ENCODE data around the gene TTC28.
"Not testable (repeated sequence)": the region's sequence is repeated elsewhere in the genome, so short reads cannot be mapped to it uniquely, and the experiment has no call there.

TTC28 gene

GRCh38 chr22:28589102-28589750 lies 90.4 kb downstream of the TTC28 start:
- Histone ChIP-seq H3K27me3 (ENCODE audit: control insufficient read depth in 2 of 2, insufficient read depth in 2 of 2, low read length in 2 of 2) (no peaks in the 10 kb centered on the region), H3K9me3 (ENCODE audit: control insufficient read depth in 2 of 2, low read length in 2 of 2) (no peaks in the 10 kb centered on the region), H3K4me3 (ENCODE audit: low read length in 2 of 2) (no peak overlapping the region), H3K4me1 (ENCODE audit: control insufficient read depth in 2 of 2, insufficient read depth in 2 of 2, low read length in 2 of 2) (no peaks in the 10 kb centered on the region), H3K36me3 (ENCODE audit: control insufficient read depth in 2 of 2, insufficient read depth in 2 of 2, low read length in 2 of 2) (no peaks in the 10 kb centered on the region), H3K9ac (ENCODE audit: low read depth in 1 of 2, low read length in 2 of 2) (no peak overlapping the region), H3K27ac (ENCODE audit: low read depth in 2 of 2, low read length in 2 of 2) (no peak overlapping the region)

DNA sequence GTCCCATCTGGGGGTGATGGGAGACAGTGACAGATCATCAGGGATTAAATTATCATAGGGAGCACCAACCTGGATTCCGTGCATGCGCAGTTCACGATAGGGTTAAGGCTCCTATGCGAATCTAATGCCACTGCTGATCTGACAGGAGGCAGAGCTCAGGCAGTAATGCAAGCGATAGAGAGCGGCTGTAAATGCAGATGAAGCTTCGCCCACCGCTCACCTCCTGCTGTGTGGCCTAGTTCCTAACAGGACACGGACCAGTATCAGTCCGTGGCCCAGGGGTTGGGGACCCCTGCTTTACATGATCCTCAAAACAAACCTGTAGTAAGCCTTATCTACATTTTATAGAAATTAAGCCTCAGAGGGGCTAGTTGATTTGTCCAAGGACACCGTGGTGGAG lies 94.3 kb downstream of the TTC28 start:
- H3K9me3 ChIP-seq (ENCODE audit: control insufficient read depth in 2 of 2, low read length in 2 of 2) = no peaks in the 10 kb centered on the region
- no peaks in the 10 kb centered on the region for H3K4me1 ChIP-seq (ENCODE audit: control insufficient read depth in 2 of 2, insufficient read depth in 2 of 2, low read length in 2 of 2)
- no peaks in the 10 kb centered on the region for H3K36me3 ChIP-seq (ENCODE audit: control insufficient read depth in 2 of 2, insufficient read depth in 2 of 2, low read length in 2 of 2)
- no peak overlapping the region for H3K27ac ChIP-seq (ENCODE audit: low read depth in 2 of 2, low read length in 2 of 2)
- H3K4me3 ChIP-seq (ENCODE audit: low read length in 2 of 2) = no peak overlapping the region
- no peak overlapping the region for H3K9ac ChIP-seq (ENCODE audit: low read depth in 1 of 2, low read length in 2 of 2)
- no peaks in the 10 kb centered on the region for H3K27me3 ChIP-seq (ENCODE audit: control insufficient read depth in 2 of 2, insufficient read depth in 2 of 2, low read length in 2 of 2)

DNA sequence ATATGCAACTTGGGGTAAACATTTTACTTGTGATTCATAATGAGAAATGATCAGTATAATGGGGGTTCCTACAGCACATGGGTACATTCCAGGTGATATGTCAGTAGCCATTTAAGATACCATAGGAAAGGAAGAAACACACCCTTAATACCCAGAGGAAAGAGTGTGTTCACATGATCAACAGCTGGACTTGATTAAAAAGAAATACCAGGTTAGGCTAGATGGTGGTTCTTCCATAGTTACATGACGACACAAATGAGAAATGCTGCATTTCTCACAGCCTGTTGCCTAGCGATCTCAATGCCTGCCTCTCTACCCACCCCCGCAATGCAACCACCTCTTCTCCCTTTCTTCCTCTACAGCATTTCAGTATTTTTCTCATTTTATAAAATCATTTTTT lies 96.8 kb downstream of the TTC28 start:
- no peak overlapping the region for H3K9ac ChIP-seq (ENCODE audit: low read depth in 1 of 2, low read length in 2 of 2)
- no peak overlapping the region for H3K27ac ChIP-seq (ENCODE audit: low read depth in 2 of 2, low read length in 2 of 2)
- no peaks in the 10 kb centered on the region for H3K27me3 ChIP-seq (ENCODE audit: control insufficient read depth in 2 of 2, insufficient read depth in 2 of 2, low read length in 2 of 2)
- no peak overlapping the region for H3K4me3 ChIP-seq (ENCODE audit: low read length in 2 of 2)
- no peaks in the 10 kb centered on the region for H3K36me3 ChIP-seq (ENCODE audit: control insufficient read depth in 2 of 2, insufficient read depth in 2 of 2, low read length in 2 of 2)
- no peaks in the 10 kb centered on the region for H3K9me3 ChIP-seq (ENCODE audit: control insufficient read depth in 2 of 2, low read length in 2 of 2)
- no peaks in the 10 kb centered on the region for H3K4me1 ChIP-seq (ENCODE audit: control insufficient read depth in 2 of 2, insufficient read depth in 2 of 2, low read length in 2 of 2)

DNA sequence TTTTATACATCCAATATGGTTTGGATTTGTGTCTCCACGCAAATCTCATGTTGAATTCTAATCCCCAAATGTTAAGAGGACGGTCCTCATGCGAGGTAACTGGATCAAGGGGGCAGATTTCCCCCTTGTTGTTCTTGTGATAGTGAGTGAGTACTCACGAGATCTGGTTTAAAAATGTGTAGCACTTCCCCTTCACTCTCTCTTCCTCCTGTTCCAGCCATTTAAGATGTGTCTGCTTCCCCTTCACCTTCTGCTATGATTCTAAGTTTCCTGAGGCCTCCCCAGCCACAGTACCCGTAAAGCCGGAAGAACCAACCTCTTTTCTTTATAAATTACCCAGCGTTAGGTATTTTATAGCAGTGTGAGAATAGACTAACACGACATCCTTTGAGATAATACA lies 98.6 kb downstream of the TTC28 start:
- Histone ChIP-seq H3K36me3 (ENCODE audit: control insufficient read depth in 2 of 2, insufficient read depth in 2 of 2, low read length in 2 of 2) (no peaks in the 10 kb centered on the region), H3K4me3 (ENCODE audit: low read length in 2 of 2) (no peak overlapping the region), H3K27me3 (ENCODE audit: control insufficient read depth in 2 of 2, insufficient read depth in 2 of 2, low read length in 2 of 2) (no peaks in the 10 kb centered on the region), H3K27ac (ENCODE audit: low read depth in 2 of 2, low read length in 2 of 2) (no peak overlapping the region), H3K9ac (ENCODE audit: low read depth in 1 of 2, low read length in 2 of 2) (no peak overlapping the region), H3K4me1 (ENCODE audit: control insufficient read depth in 2 of 2, insufficient read depth in 2 of 2, low read length in 2 of 2) (no peaks in the 10 kb centered on the region), H3K9me3 (ENCODE audit: control insufficient read depth in 2 of 2, low read length in 2 of 2) (no peaks in the 10 kb centered on the region)

DNA sequence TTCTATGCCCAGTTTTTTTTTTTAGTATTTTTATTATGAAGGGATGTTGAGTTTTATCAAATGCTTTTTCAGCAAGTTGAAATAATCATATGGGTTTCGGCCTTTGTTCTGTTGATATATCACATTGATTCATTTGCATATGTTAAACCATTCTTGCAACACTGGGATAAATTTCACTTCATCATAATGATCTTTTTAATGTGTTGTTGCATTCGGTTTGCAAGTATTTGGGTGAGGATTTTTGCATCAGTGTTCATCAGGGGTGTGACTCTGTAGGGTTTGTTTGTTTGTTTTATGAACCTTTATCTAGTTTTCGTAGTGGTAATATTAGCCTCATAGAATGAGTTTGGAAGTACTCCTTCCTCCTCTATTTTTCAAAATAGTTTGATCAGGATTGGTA lies 103.5 kb downstream of the TTC28 start:
- Histone ChIP-seq H3K9me3 (ENCODE audit: control insufficient read depth in 2 of 2, low read length in 2 of 2) (no peaks in the 10 kb centered on the region), H3K4me3 (ENCODE audit: low read length in 2 of 2) (no peak overlapping the region), H3K27ac (ENCODE audit: low read depth in 2 of 2, low read length in 2 of 2) (no peak overlapping the region), H3K9ac (ENCODE audit: low read depth in 1 of 2, low read length in 2 of 2) (no peak overlapping the region), H3K36me3 (ENCODE audit: control insufficient read depth in 2 of 2, insufficient read depth in 2 of 2, low read length in 2 of 2) (no peaks in the 10 kb centered on the region), H3K4me1 (ENCODE audit: control insufficient read depth in 2 of 2, insufficient read depth in 2 of 2, low read length in 2 of 2) (no peaks in the 10 kb centered on the region), H3K27me3 (ENCODE audit: control insufficient read depth in 2 of 2, insufficient read depth in 2 of 2, low read length in 2 of 2) (no peaks in the 10 kb centered on the region)

- Histone ChIP-seq H3K4me1 (ENCODE audit: control insufficient read depth in 2 of 2, insufficient read depth in 2 of 2, low read length in 2 of 2) (no peaks in the 10 kb centered on the region), H3K27ac (ENCODE audit: low read depth in 2 of 2, low read length in 2 of 2) (no peak overlapping the region), H3K9me3 (ENCODE audit: control insufficient read depth in 2 of 2, low read length in 2 of 2) (no peaks in the 10 kb centered on the region), H3K27me3 (ENCODE audit: control insufficient read depth in 2 of 2, insufficient read depth in 2 of 2, low read length in 2 of 2) (no peaks in the 10 kb centered on the region), H3K36me3 (ENCODE audit: control insufficient read depth in 2 of 2, insufficient read depth in 2 of 2, low read length in 2 of 2) (no peaks in the 10 kb centered on the region), H3K4me3 (ENCODE audit: low read length in 2 of 2) (no peak overlapping the region), H3K9ac (ENCODE audit: low read depth in 1 of 2, low read length in 2 of 2) (no peak overlapping the region)
Measured at GRCh38 chr22:28574159-28574788, 105.4 kb downstream of the TTC28 start.

- no peaks in the 10 kb centered on the region for H3K27me3 ChIP-seq (ENCODE audit: control insufficient read depth in 2 of 2, insufficient read depth in 2 of 2, low read length in 2 of 2)
- no peaks in the 10 kb centered on the region for H3K36me3 ChIP-seq (ENCODE audit: control insufficient read depth in 2 of 2, insufficient read depth in 2 of 2, low read length in 2 of 2)
- no peaks in the 10 kb centered on the region for H3K9me3 ChIP-seq (ENCODE audit: control insufficient read depth in 2 of 2, low read length in 2 of 2)
Measured at GRCh38 chr22:28570696-28571373, 108.8 kb downstream of the TTC28 start.

GRCh38 chr22:28568974-28569373 lies 110.7 kb downstream of the TTC28 start:
- H3K36me3 ChIP-seq (ENCODE audit: control insufficient read depth in 2 of 2, insufficient read depth in 2 of 2, low read length in 2 of 2); H3K4me3 ChIP-seq (ENCODE audit: low read length in 2 of 2); H3K27ac ChIP-seq (ENCODE audit: low read depth in 2 of 2, low read length in 2 of 2); H3K4me1 ChIP-seq (ENCODE audit: control insufficient read depth in 2 of 2, insufficient read depth in 2 of 2, low read length in 2 of 2); H3K27me3 ChIP-seq (ENCODE audit: control insufficient read depth in 2 of 2, insufficient read depth in 2 of 2, low read length in 2 of 2); H3K9me3 ChIP-seq (ENCODE audit: control insufficient read depth in 2 of 2, low read length in 2 of 2); H3K9ac ChIP-seq (ENCODE audit: low read depth in 1 of 2, low read length in 2 of 2): not testable (repeated sequence)

More at GRCh38 chr22:28570696-28571373, 108.8 kb downstream of the TTC28 start:
- H3K9ac ChIP-seq (ENCODE audit: low read depth in 1 of 2, low read length in 2 of 2) = no peak overlapping the region
- H3K4me3 ChIP-seq (ENCODE audit: low read length in 2 of 2) = no peak overlapping the region
- H3K4me1 ChIP-seq (ENCODE audit: control insufficient read depth in 2 of 2, insufficient read depth in 2 of 2, low read length in 2 of 2) = no peaks in the 10 kb centered on the region
- no peak overlapping the region for H3K27ac ChIP-seq (ENCODE audit: low read depth in 2 of 2, low read length in 2 of 2)

- Histone ChIP-seq H3K27me3 (ENCODE audit: control insufficient read depth in 2 of 2, insufficient read depth in 2 of 2, low read length in 2 of 2) (no peaks in the 10 kb centered on the region), H3K9ac (ENCODE audit: low read depth in 1 of 2, low read length in 2 of 2) (no peak overlapping the region), H3K27ac (ENCODE audit: low read depth in 2 of 2, low read length in 2 of 2) (no peak overlapping the region), H3K9me3 (ENCODE audit: control insufficient read depth in 2 of 2, low read length in 2 of 2) (no peaks in the 10 kb centered on the region), H3K4me1 (ENCODE audit: control insufficient read depth in 2 of 2, insufficient read depth in 2 of 2, low read length in 2 of 2) (no peaks in the 10 kb centered on the region), H3K4me3 (ENCODE audit: low read length in 2 of 2) (no peak overlapping the region), H3K36me3 (ENCODE audit: control insufficient read depth in 2 of 2, insufficient read depth in 2 of 2, low read length in 2 of 2) (no peaks in the 10 kb centered on the region)
Measured at GRCh38 chr22:28568099-28568498, 111.5 kb downstream of the TTC28 start.

DNA sequence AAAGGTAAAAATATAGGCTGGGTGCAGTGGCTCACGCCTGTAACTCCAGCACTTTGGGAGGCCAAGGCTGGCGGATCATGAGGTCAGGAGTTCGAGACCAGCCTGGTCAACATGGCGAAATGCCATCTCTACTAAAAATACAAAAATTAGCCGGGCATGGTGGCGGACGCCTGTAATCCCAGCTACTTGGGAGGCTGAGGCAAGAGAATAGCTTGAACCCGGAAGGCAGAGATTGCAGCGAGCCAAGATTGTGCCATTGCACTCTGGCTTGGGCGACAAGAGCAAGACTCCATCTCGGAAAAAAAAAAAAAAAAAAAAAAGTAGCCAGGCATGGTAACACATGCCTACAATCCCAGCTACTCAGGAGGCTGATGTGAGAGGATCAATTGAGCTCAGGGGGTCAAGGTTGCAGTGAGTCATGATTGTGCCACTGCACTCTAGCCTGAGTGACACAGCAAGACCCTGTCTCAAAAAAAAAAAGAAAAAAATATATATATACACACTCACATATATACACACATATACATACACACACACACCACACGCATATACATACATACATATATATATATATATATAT lies 112.6 kb downstream of the TTC28 start:
- H3K36me3 ChIP-seq (ENCODE audit: control insufficient read depth in 2 of 2, insufficient read depth in 2 of 2, low read length in 2 of 2); H3K9ac ChIP-seq (ENCODE audit: low read depth in 1 of 2, low read length in 2 of 2); H3K4me3 ChIP-seq (ENCODE audit: low read length in 2 of 2); H3K27me3 ChIP-seq (ENCODE audit: control insufficient read depth in 2 of 2, insufficient read depth in 2 of 2, low read length in 2 of 2); H3K27ac ChIP-seq (ENCODE audit: low read depth in 2 of 2, low read length in 2 of 2); H3K4me1 ChIP-seq (ENCODE audit: control insufficient read depth in 2 of 2, insufficient read depth in 2 of 2, low read length in 2 of 2); H3K9me3 ChIP-seq (ENCODE audit: control insufficient read depth in 2 of 2, low read length in 2 of 2): not testable (repeated sequence)

Data from mucosa of rectum (tissue), 2 donors.